ENCODE data around the gene ITGBL1.

The ITGBL1 gene

GRCh38 chr13:101654883-101655282 is 202.4 kb downstream of the ITGBL1 start:
- no peak overlapping the region for H3K4me3 ChIP-seq (ENCODE audit: low read depth, low read length)
- ChIA-PET CTCF (no interaction called here), POLR2A (no interaction called here)
- no peak for TF ChIP-seq CTCF (IDR thresholded peaks at IDR 0.05; ENCODE audit: insufficient read depth, low read length, missing control alignments)
- DNase-seq (ENCODE audit: low read depth, low spot score) = no peak

GRCh38 chr13:101655435-101655834 is 203.0 kb downstream of the ITGBL1 start:
- TF ChIP-seq CTCF (IDR thresholded peaks at IDR 0.05; ENCODE audit: insufficient read depth, low read length, missing control alignments) = no peak
- ChIA-PET POLR2A (no interaction called here), CTCF (no interaction called here)
- H3K4me3 ChIP-seq (ENCODE audit: low read depth, low read length) = no peak overlapping the region
- no peak for DNase-seq (ENCODE audit: low read depth, low spot score)

- H3K4me3 ChIP-seq (ENCODE audit: low read depth, low read length) = no peak overlapping the region
- ChIA-PET POLR2A (no interaction called here), CTCF (no interaction called here)
- no peak for TF ChIP-seq CTCF (IDR thresholded peaks at IDR 0.05; ENCODE audit: insufficient read depth, low read length, missing control alignments)
- no peak for DNase-seq (ENCODE audit: low read depth, low spot score)
Measured at GRCh38 chr13:101660711-101661110, 208.2 kb downstream of the ITGBL1 start.

GRCh38 chr13:101661839-101662238 is 209.4 kb downstream of the ITGBL1 start:
- TF ChIP-seq CTCF (IDR thresholded peaks at IDR 0.05; ENCODE audit: insufficient read depth, low read length, missing control alignments) = no peak
- DNase-seq (ENCODE audit: low read depth, low spot score) = no peak
- POLR2A ChIA-PET = no interaction called here
- no peak overlapping the region for H3K4me3 ChIP-seq (ENCODE audit: low read depth, low read length)
- CTCF ChIA-PET = no interaction called here

GRCh38 chr13:101673360-101674105 is 221.1 kb downstream of the ITGBL1 start:
- TF ChIP-seq CTCF (IDR thresholded peaks at IDR 0.05; ENCODE audit: insufficient read depth, low read length, missing control alignments) = no peak
- ChIA-PET POLR2A (no interaction called here), CTCF (no interaction called here)
- no peak for DNase-seq (ENCODE audit: low read depth, low spot score)
- no peak overlapping the region for H3K4me3 ChIP-seq (ENCODE audit: low read depth, low read length)

GRCh38 chr13:101681834-101682233 is 229.4 kb downstream of the ITGBL1 start:
- no peak for DNase-seq (ENCODE audit: low read depth, low spot score)
- H3K4me3 ChIP-seq (ENCODE audit: low read depth, low read length) = no peak overlapping the region
- POLR2A ChIA-PET = no interaction called here
- no peak for TF ChIP-seq CTCF (IDR thresholded peaks at IDR 0.05; ENCODE audit: insufficient read depth, low read length, missing control alignments)
- CTCF ChIA-PET = interaction anchor here (0.5 kb wide), 1 partner anchor 354 kb away, joined by 3 read pairs; no protein-coding TSS in a partner anchor
